ENCODE results near the gene DDX52.
"Not testable (repeated sequence)": the region's sequence is repeated elsewhere in the genome, so short reads cannot be mapped to it uniquely, and the experiment has no call there.

Gene DDX52

GRCh38 chr17:37650419-37651003, 7.3 kb upstream of the DDX52 start:
- no peak for DNase-seq (ENCODE audit: low read depth)

- no peak for DNase-seq (ENCODE audit: low read depth)
Measured at GRCh38 chr17:37648555-37648954, 5.3 kb upstream of the DDX52 start.

- no peak for DNase-seq (ENCODE audit: low read depth)
Measured at GRCh38 chr17:37647856-37648255, 4.6 kb upstream of the DDX52 start.

- no peak for DNase-seq (ENCODE audit: low read depth)
Measured at GRCh38 chr17:37643869-37644268, 623 bp upstream of the DDX52 start.

GRCh38 chr17:37642681-37643080, 565 bp downstream of the DDX52 start:
- no peak for DNase-seq (ENCODE audit: low read depth)

GRCh38 chr17:37640015-37640414, 3.2 kb downstream of the DDX52 start:
- DNase-seq (ENCODE audit: low read depth), result no peak

- DNase-seq (ENCODE audit: low read depth), result no peak
Measured at GRCh38 chr17:37637956-37638355, 5.3 kb downstream of the DDX52 start.

GRCh38 chr17:37616430-37616829, 26.8 kb downstream of the DDX52 start:
- DNase-seq (ENCODE audit: low read depth), result not testable (repeated sequence)

- no peak for DNase-seq (ENCODE audit: low read depth)
Measured at GRCh38 chr17:37614823-37615222, 28.4 kb downstream of the DDX52 start.

- no peak for DNase-seq (ENCODE audit: low read depth)
Measured at GRCh38 chr17:37614391-37614790, 28.9 kb downstream of the DDX52 start.

- no peak for DNase-seq (ENCODE audit: low read depth)
Measured at GRCh38 chr17:37610971-37611370, 32.3 kb downstream of the DDX52 start.

- DNase-seq (ENCODE audit: low read depth), result not testable (repeated sequence)
Measured at GRCh38 chr17:37610041-37610420, 33.2 kb downstream of the DDX52 start.

- peak; percentile 94 for DNase-seq (ENCODE audit: low read depth)
Measured at GRCh38 chr17:37609170-37610040, 33.8 kb downstream of the DDX52 start, which contains the start of gene SYNRG. TSS of gene SYNRG (minus strand) at chr17:37609418. CDS start at chr17:37609355, 63 bp downstream.

- DNase-seq (ENCODE audit: low read depth), result no peak
Measured at GRCh38 chr17:37608351-37609169, 34.7 kb downstream of the DDX52 start.

GRCh38 chr17:37607637-37608331, 35.5 kb downstream of the DDX52 start:
- no peak for DNase-seq (ENCODE audit: low read depth)

GRCh38 chr17:37605813-37606505, 37.3 kb downstream of the DDX52 start:
- no peak for DNase-seq (ENCODE audit: low read depth)

GRCh38 chr17:37605081-37605480, 38.2 kb downstream of the DDX52 start:
- no peak for DNase-seq (ENCODE audit: low read depth)

- no peak for DNase-seq (ENCODE audit: low read depth)
Measured at GRCh38 chr17:37604556-37604955, 38.7 kb downstream of the DDX52 start.

- no peak for DNase-seq (ENCODE audit: low read depth)
Measured at GRCh38 chr17:37598145-37598544, 45.1 kb downstream of the DDX52 start.

- DNase-seq (ENCODE audit: low read depth), result no peak
Measured at GRCh38 chr17:37592291-37592690, 51.0 kb downstream of the DDX52 start.

- DNase-seq (ENCODE audit: low read depth), result no peak
Measured at GRCh38 chr17:37585066-37585465, 58.2 kb downstream of the DDX52 start.

All from activated T-cell treated with anti-CD3 and anti-CD28 coated beads for 24 hours (primary cell).